WTC11 (cell line): ENCODE data around the gene KRT85. TPM values are rescaled to one million over a fixed set of nuclear protein-coding genes. Genes with fewer than 3 reads are reported as not detected.

ENCODE experiments used
- ATAC-seq: fragments of 200-7000 bp; cut with Tn5 transposase; 2 replicates; pipeline ENCODE4 v1.10.0; 2021; ENCODE audit warnings: mild to moderate bottlenecking, moderate library complexity
- CTCF ChIA-PET: fragments of 300-600 bp; sonication (Branson Sonifier 250); formaldehyde crosslinking; loops from one replicate; lab custom pipeline; 2021; ENCODE audit warnings: antibody characterized with exemption; lab: Charles Lee
- POLR2A ChIA-PET: fragments of 350-600 bp; sonication (Branson Sonifier 250); formaldehyde crosslinking; loops from one replicate; lab custom pipeline; 2021; ENCODE audit warnings: antibody characterized with exemption; lab: Charles Lee
- DNase-seq: peaks from one replicate; pipeline ENCODE4 v3.0.0; 2021; ENCODE audit warnings: low spot score
- H3K27ac Mint-ChIP-seq: 2 replicates; pipeline ENCODE4 v1.8.0; 2021; ENCODE audit warnings: mixed read lengths
- H3K27me3 Mint-ChIP-seq: 2 replicates; pipeline ENCODE4 v1.8.0; 2021; ENCODE audit warnings: low read depth, mild to moderate bottlenecking, moderate library complexity, mixed read lengths
- H3K36me3 Mint-ChIP-seq: 2 replicates; pipeline ENCODE4 v1.8.0; 2021; ENCODE audit warnings: mixed read lengths
- H3K4me1 Mint-ChIP-seq: 2 replicates; pipeline ENCODE4 v1.8.0; 2022; ENCODE audit warnings: mixed read lengths
- H3K4me3 Mint-ChIP-seq: 2 replicates; pipeline ENCODE4 v1.8.0; 2021; ENCODE audit warnings: mild to moderate bottlenecking, moderate library complexity, mixed read lengths
- H3K9me3 Mint-ChIP-seq: 2 replicates; pipeline ENCODE4 v1.8.0; 2021; ENCODE audit warnings: mixed read lengths
- CBFB ChIP-seq: sonication (generic); formaldehyde crosslinking; IDR thresholded peaks from 2 replicates; pipeline ENCODE4 v1.8.1; 2022; ENCODE audit warnings: mild to moderate bottlenecking, low read depth, missing genetic modification reagents
- CREB1 ChIP-seq: sonication (generic); formaldehyde crosslinking; IDR thresholded peaks from 2 replicates; pipeline ENCODE4 v1.8.0; 2023; ENCODE audit warnings: mild to moderate bottlenecking, missing genetic modification reagents
- ETV6 ChIP-seq: sonication (generic); formaldehyde crosslinking; IDR thresholded peaks from 2 replicates; pipeline ENCODE4 v1.8.1; 2022; ENCODE audit warnings: mild to moderate bottlenecking, missing genetic modification reagents
- FOXJ3 ChIP-seq: sonication (generic); formaldehyde crosslinking; IDR thresholded peaks from 2 replicates; pipeline ENCODE4 v1.9.0; 2021; ENCODE audit warnings: missing genetic modification reagents, mild to moderate bottlenecking, borderline replicate concordance
- JAZF1 ChIP-seq: fragments of 250-450 bp; sonication (Bioruptor Pico); IDR thresholded peaks from 2 replicates; pipeline ENCODE4 v1.9.0; 2021; ENCODE audit warnings: moderate library complexity, mild to moderate bottlenecking, inconsistent platforms
- RORB ChIP-seq: fragments of 250-450 bp; sonication (Bioruptor Pico); IDR thresholded peaks from 2 replicates; pipeline ENCODE4 v1.9.0; 2021; ENCODE audit warnings: mild to moderate bottlenecking
- TP53 ChIP-seq: sonication (generic); formaldehyde crosslinking; IDR thresholded peaks from 2 replicates; pipeline ENCODE4 v1.8.1; 2023; ENCODE audit warnings: mild to moderate bottlenecking, missing genetic modification reagents
- ZNF138 ChIP-seq: sonication (generic); formaldehyde crosslinking; conservative IDR thresholded peaks from 2 replicates; pipeline ENCODE4 v1.8.1; 2022; ENCODE audit warnings: mild to moderate bottlenecking, moderate library complexity, missing genetic modification reagents
- ZNF219 ChIP-seq: sonication (generic); formaldehyde crosslinking; IDR thresholded peaks from 2 replicates; pipeline ENCODE4 v1.8.0; 2023; ENCODE audit warnings: missing genetic modification reagents, mild to moderate bottlenecking, borderline replicate concordance
- ZNF317 ChIP-seq: sonication (generic); formaldehyde crosslinking; IDR thresholded peaks from 2 replicates; pipeline ENCODE4 v1.8.1; 2023; ENCODE audit warnings: low read depth, mild to moderate bottlenecking, moderate library complexity, missing genetic modification reagents, borderline replicate concordance
- ZNF396 ChIP-seq: fragments of 250-450 bp; sonication (Bioruptor Pico); IDR thresholded peaks from 2 replicates; pipeline ENCODE4 v1.8.0; 2021; ENCODE audit warnings: mild to moderate bottlenecking, moderate library complexity, borderline replicate concordance
- ZNF671 ChIP-seq: fragments of 250-450 bp; sonication (Bioruptor Pico); IDR thresholded peaks from 2 replicates; pipeline ENCODE4 v1.8.0; 2021; ENCODE audit warnings: mild to moderate bottlenecking
- total RNA-seq: library from RNA; stranded (reverse); gene quantifications from 3 replicates; pipeline ENCODE4 v1.2.3, GENCODE V29; 2021
- TF ChIP-seq, protein P1 (sequence below): sonication (generic); formaldehyde crosslinking; IDR thresholded peaks from 2 replicates; pipeline ENCODE4 v1.8.1; 2023; ENCODE audit warnings: mild to moderate bottlenecking, moderate library complexity, missing genetic modification reagents
- TF ChIP-seq, protein P2 (sequence below): sonication (generic); formaldehyde crosslinking; IDR thresholded peaks from 2 replicates; pipeline ENCODE4 v1.8.0; 2022; ENCODE audit warnings: missing genetic modification reagents
- TF ChIP-seq, protein P3 (sequence below): sonication (generic); formaldehyde crosslinking; IDR thresholded peaks from 2 replicates; pipeline ENCODE4 v1.8.0; 2022; ENCODE audit warnings: mild to moderate bottlenecking, missing genetic modification reagents
- TF ChIP-seq, protein P4 (sequence below): sonication (generic); formaldehyde crosslinking; conservative IDR thresholded peaks from 2 replicates; pipeline ENCODE4 v1.8.1; 2023; ENCODE audit warnings: mild to moderate bottlenecking, low read depth, missing genetic modification reagents, moderate library complexity

KRT85 gene
- total RNA-seq, 1 experiment from 2014 or later, result not detected

DNA sequence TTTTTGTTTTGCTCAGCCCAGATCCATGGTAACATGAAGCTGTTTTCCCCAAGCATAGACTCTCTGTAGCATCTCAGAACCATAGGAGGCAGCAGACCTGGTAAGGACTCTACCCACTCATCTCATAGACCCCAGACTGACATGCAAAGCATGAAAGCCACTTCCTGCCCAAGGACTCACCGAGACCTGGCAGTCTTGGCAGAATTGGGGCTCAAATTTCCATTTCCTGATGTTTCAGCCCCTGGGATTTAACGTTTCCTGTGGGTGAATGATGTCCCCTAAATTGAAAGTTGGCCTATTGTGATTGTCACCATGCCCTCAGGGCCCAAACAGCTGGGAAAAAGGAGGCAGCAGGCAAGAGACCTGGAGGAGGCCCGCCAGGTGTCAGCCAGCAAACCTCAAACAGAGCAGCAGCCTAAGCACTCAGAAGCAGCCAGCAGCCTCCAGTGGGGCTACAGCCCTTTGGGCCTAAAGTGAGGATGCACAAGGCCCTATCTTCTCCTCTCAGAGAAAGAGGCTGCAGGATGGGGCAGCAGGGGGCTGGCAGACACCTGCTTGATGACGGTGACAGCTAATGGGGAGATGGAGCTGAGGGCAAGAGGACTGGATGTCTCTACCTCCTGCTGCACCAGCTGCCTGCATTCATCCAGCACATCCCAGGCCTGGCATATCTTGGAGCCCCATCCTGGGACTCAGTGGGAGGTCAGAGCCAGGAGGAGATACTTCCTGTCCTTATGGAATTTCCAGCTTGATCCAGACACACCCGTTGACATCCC is 8.5 kb downstream of the KRT85 start:
- CTCF ChIA-PET, result interaction anchor here (1.0 to 2.2 kb wide), 5 partner anchors 14 to 202 kb away, joined by 3 to 7 read pairs (median 4); no protein-coding TSS in a partner anchor
- Mint-ChIP-seq H3K36me3 (no peaks in the 10 kb centered on the region), H3K27ac (no peak overlapping the region), H3K4me1 (peaks cover 18% of the 10 kb centered on the region; the same call in 1 of the 2 replicates), H3K27me3 (no peaks in the 10 kb centered on the region), H3K9me3 (no peaks in the 10 kb centered on the region)
- POLR2A ChIA-PET, result interaction anchor here (0.6 kb wide), 1 partner anchor 80 kb away, joined by 5 read pairs; no protein-coding TSS in a partner anchor
- DNase-seq (no peak), ATAC-seq (no peak)
- TF ChIP-seq ETV6 (CRISPR knock-in tag) (no peak), CBFB (no peak), ZNF671 (CRISPR knock-in tag) (no peak), ZNF138 (no peak), TP53 (CRISPR knock-in tag) (no peak), CREB1 (CRISPR knock-in tag) (no peak)
- TF ChIP-seq, protein P1, sequence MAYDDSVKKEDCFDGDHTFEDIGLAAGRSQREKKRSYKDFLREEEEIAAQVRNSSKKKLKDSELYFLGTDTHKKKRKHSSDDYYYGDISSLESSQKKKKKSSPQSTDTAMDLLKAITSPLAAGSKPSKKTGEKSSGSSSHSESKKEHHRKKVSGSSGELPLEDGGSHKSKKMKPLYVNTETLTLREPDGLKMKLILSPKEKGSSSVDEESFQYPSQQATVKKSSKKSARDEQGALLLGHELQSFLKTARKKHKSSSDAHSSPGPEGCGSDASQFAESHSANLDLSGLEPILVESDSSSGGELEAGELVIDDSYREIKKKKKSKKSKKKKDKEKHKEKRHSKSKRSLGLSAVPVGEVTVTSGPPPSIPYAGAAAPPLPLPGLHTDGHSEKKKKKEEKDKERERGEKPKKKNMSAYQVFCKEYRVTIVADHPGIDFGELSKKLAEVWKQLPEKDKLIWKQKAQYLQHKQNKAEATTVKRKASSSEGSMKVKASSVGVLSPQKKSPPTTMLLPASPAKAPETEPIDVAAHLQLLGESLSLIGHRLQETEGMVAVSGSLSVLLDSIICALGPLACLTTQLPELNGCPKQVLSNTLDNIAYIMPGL (CRISPR knock-in tag), result no peak
- TF ChIP-seq, protein P2, sequence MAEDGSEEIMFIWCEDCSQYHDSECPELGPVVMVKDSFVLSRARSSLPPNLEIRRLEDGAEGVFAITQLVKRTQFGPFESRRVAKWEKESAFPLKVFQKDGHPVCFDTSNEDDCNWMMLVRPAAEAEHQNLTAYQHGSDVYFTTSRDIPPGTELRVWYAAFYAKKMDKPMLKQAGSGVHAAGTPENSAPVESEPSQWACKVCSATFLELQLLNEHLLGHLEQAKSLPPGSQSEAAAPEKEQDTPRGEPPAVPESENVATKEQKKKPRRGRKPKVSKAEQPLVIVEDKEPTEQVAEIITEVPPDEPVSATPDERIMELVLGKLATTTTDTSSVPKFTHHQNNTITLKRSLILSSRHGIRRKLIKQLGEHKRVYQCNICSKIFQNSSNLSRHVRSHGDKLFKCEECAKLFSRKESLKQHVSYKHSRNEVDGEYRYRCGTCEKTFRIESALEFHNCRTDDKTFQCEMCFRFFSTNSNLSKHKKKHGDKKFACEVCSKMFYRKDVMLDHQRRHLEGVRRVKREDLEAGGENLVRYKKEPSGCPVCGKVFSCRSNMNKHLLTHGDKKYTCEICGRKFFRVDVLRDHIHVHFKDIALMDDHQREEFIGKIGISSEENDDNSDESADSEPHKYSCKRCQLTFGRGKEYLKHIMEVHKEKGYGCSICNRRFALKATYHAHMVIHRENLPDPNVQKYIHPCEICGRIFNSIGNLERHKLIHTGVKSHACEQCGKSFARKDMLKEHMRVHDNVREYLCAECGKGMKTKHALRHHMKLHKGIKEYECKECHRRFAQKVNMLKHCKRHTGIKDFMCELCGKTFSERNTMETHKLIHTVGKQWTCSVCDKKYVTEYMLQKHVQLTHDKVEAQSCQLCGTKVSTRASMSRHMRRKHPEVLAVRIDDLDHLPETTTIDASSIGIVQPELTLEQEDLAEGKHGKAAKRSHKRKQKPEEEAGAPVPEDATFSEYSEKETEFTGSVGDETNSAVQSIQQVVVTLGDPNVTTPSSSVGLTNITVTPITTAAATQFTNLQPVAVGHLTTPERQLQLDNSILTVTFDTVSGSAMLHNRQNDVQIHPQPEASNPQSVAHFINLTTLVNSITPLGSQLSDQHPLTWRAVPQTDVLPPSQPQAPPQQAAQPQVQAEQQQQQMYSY, result no peak
- TF ChIP-seq, all 79 proteins: peak for 0
- H3K4me3 Mint-ChIP-seq, result no peak overlapping the region

DNA sequence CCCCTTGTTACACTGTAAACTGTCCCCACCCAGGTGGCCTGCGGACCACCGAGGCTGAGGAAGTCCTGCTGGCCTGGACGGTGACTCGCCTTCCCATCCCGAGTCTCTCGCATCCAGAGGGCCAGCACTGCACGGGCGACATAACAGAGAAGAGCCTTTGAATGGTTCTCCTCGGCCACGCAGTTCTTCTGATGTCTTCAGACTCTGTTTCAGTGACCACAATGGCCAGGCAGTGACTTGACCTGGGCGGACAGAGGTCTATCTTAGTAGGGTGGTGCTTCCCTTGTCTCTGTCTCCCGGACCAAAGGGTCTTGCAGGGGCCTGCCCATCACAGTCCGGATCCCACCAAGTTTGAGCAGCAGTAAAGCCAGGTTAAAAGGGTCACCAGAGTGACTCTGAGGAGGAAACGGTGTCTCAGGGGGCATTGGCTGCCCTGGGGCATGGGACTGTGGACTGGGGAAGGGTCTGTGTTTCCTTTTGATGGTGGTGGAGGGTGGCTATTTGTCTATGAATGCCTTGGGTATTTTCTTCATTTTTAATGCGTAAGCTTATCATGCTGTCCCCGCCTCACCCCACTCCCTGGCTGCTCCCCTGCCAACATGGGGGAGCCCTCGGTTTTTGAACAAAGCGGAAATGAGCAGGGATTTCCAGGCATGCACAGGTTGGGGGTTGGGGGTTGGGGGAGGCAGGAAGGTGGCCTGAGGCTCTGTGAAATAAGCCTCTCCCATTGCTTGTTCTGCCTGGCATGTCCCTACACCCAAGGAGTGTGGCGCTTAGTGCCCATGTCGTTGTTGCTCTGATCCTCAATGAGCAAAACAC is 10.3 kb downstream of the KRT85 start:
- ATAC-seq (no peak), DNase-seq (no peak)
- ChIA-PET CTCF (interaction anchor here (2.2 kb wide), 1 partner anchor 30 kb away, joined by 7 read pairs; no protein-coding TSS in a partner anchor), POLR2A (interaction anchor here (0.6 kb wide), 1 partner anchor 218 kb away, joined by 3 read pairs; no protein-coding TSS in a partner anchor)
- Mint-ChIP-seq H3K27ac (no peak overlapping the region), H3K4me3 (no peak overlapping the region), H3K9me3 (no peaks in the 10 kb centered on the region), H3K4me1 (peaks cover 18% of the 10 kb centered on the region; the same call in 1 of the 2 replicates), H3K36me3 (no peaks in the 10 kb centered on the region), H3K27me3 (no peaks in the 10 kb centered on the region)
- TF ChIP-seq, protein P3, sequence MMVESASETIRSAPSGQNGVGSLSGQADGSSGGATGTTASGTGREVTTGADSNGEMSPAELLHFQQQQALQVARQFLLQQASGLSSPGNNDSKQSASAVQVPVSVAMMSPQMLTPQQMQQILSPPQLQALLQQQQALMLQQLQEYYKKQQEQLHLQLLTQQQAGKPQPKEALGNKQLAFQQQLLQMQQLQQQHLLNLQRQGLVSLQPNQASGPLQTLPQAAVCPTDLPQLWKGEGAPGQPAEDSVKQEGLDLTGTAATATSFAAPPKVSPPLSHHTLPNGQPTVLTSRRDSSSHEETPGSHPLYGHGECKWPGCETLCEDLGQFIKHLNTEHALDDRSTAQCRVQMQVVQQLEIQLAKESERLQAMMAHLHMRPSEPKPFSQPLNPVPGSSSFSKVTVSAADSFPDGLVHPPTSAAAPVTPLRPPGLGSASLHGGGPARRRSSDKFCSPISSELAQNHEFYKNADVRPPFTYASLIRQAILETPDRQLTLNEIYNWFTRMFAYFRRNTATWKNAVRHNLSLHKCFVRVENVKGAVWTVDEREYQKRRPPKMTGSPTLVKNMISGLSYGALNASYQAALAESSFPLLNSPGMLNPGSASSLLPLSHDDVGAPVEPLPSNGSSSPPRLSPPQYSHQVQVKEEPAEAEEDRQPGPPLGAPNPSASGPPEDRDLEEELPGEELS (CRISPR knock-in tag), result no peak
- TF ChIP-seq RORB (CRISPR knock-in tag), result no peak
- TF ChIP-seq, protein P4, sequence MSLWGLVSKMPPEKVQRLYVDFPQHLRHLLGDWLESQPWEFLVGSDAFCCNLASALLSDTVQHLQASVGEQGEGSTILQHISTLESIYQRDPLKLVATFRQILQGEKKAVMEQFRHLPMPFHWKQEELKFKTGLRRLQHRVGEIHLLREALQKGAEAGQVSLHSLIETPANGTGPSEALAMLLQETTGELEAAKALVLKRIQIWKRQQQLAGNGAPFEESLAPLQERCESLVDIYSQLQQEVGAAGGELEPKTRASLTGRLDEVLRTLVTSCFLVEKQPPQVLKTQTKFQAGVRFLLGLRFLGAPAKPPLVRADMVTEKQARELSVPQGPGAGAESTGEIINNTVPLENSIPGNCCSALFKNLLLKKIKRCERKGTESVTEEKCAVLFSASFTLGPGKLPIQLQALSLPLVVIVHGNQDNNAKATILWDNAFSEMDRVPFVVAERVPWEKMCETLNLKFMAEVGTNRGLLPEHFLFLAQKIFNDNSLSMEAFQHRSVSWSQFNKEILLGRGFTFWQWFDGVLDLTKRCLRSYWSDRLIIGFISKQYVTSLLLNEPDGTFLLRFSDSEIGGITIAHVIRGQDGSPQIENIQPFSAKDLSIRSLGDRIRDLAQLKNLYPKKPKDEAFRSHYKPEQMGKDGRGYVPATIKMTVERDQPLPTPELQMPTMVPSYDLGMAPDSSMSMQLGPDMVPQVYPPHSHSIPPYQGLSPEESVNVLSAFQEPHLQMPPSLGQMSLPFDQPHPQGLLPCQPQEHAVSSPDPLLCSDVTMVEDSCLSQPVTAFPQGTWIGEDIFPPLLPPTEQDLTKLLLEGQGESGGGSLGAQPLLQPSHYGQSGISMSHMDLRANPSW (CRISPR knock-in tag), result no peak
- TF ChIP-seq, protein P2, result no peak
- no peak for TF ChIP-seq ZNF219 (CRISPR knock-in tag)
- no peak for TF ChIP-seq ETV6 (CRISPR knock-in tag)
- no peak for TF ChIP-seq ZNF396 (CRISPR knock-in tag)
- no peak for TF ChIP-seq ZNF671 (CRISPR knock-in tag)
- TF ChIP-seq FOXJ3, result no peak
- TF ChIP-seq ZNF317 (CRISPR knock-in tag), result no peak
- TF ChIP-seq JAZF1 (CRISPR knock-in tag), result no peak
